HL-60 (cell line): ENCODE data around the gene CGB2.

Experiments
- DNase-seq, 2 experiments: peaks; one replicate each; pipeline ENCODE4 v3.0.0-alpha.2; 2010 to 2020; ENCODE audit warnings: low read depth in 1 of 2, low spot score in 1 of 2
- H3K27ac ChIP-seq: fragments of 250-450 bp; sonication (Bioruptor Pico); replicated peaks from 2 replicates; pipeline ENCODE4 v1.5.1; 2020; ENCODE audit warnings: mild to moderate bottlenecking, moderate library complexity
- H3K27me3 ChIP-seq: fragments of 250-450 bp; sonication (Bioruptor Pico); 2 replicates; pipeline ENCODE4 v1.5.1; 2021; ENCODE audit warnings: mild to moderate bottlenecking, moderate library complexity; ENCODE audit not compliant: insufficient read depth, poor library complexity, severe bottlenecking
- H3K4me3 ChIP-seq: replicated peaks from 2 replicates; pipeline ENCODE4 v1.5.1; 2011; ENCODE audit warnings: mild to moderate bottlenecking, control low read depth, low read length; ENCODE audit not compliant: insufficient read depth
- GABPA ChIP-seq: IDR thresholded peaks from 2 replicates; pipeline ENCODE4 v1.6.1; 2012; ENCODE audit warnings: low read depth
- POLR2AphosphoS5 ChIP-seq: IDR thresholded peaks from 2 replicates; pipeline ENCODE4 v1.6.1; 2012; ENCODE audit warnings: low read depth
- SPI1 ChIP-seq: IDR thresholded peaks from 2 replicates; pipeline ENCODE4 v1.6.1; 2012; ENCODE audit warnings: low read depth, mild to moderate bottlenecking, borderline replicate concordance
- TF ChIP-seq, protein P1 (sequence below): IDR thresholded peaks from 2 replicates; pipeline ENCODE4 v1.6.1; 2012; ENCODE audit warnings: low read depth; ENCODE audit not compliant: insufficient replicate concordance
- TF ChIP-seq, protein P2 (sequence below): IDR thresholded peaks from one replicate; pipeline ENCODE4 v1.5.1; 2011; ENCODE audit warnings: low read length, control low read depth, inconsistent platforms; ENCODE audit not compliant: insufficient read depth

Gene CGB2

DNA sequence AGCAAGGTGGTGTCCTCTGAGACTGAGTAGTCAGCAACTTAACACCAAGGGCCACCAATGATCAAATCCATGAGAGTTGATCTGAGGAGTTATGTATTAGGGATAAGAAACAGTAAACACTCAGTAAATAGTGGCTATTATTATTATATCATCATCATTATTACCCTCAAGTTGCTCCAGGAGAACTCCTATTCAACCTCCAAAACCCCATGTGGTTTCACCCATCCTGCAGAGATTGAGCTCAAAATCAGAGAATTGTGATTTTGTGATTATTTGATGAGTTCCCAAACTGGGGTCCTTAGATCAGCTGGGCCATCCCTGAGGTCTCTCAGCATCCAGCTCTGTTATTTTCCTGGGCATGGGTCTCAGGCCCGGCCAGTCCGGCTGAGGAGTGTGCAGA lies 29.3 kb downstream of the CGB2 start:
- no peak for DNase-seq
- TF ChIP-seq, protein P1, sequence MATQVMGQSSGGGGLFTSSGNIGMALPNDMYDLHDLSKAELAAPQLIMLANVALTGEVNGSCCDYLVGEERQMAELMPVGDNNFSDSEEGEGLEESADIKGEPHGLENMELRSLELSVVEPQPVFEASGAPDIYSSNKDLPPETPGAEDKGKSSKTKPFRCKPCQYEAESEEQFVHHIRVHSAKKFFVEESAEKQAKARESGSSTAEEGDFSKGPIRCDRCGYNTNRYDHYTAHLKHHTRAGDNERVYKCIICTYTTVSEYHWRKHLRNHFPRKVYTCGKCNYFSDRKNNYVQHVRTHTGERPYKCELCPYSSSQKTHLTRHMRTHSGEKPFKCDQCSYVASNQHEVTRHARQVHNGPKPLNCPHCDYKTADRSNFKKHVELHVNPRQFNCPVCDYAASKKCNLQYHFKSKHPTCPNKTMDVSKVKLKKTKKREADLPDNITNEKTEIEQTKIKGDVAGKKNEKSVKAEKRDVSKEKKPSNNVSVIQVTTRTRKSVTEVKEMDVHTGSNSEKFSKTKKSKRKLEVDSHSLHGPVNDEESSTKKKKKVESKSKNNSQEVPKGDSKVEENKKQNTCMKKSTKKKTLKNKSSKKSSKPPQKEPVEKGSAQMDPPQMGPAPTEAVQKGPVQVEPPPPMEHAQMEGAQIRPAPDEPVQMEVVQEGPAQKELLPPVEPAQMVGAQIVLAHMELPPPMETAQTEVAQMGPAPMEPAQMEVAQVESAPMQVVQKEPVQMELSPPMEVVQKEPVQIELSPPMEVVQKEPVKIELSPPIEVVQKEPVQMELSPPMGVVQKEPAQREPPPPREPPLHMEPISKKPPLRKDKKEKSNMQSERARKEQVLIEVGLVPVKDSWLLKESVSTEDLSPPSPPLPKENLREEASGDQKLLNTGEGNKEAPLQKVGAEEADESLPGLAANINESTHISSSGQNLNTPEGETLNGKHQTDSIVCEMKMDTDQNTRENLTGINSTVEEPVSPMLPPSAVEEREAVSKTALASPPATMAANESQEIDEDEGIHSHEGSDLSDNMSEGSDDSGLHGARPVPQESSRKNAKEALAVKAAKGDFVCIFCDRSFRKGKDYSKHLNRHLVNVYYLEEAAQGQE = no peak
- TF ChIP-seq, protein P2, sequence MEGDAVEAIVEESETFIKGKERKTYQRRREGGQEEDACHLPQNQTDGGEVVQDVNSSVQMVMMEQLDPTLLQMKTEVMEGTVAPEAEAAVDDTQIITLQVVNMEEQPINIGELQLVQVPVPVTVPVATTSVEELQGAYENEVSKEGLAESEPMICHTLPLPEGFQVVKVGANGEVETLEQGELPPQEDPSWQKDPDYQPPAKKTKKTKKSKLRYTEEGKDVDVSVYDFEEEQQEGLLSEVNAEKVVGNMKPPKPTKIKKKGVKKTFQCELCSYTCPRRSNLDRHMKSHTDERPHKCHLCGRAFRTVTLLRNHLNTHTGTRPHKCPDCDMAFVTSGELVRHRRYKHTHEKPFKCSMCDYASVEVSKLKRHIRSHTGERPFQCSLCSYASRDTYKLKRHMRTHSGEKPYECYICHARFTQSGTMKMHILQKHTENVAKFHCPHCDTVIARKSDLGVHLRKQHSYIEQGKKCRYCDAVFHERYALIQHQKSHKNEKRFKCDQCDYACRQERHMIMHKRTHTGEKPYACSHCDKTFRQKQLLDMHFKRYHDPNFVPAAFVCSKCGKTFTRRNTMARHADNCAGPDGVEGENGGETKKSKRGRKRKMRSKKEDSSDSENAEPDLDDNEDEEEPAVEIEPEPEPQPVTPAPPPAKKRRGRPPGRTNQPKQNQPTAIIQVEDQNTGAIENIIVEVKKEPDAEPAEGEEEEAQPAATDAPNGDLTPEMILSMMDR = no peak
- H3K4me3 ChIP-seq = no peak overlapping the region
- H3K27me3 ChIP-seq = peaks cover 76% of the 10 kb centered on the region
- H3K27ac ChIP-seq = no peak overlapping the region

DNA sequence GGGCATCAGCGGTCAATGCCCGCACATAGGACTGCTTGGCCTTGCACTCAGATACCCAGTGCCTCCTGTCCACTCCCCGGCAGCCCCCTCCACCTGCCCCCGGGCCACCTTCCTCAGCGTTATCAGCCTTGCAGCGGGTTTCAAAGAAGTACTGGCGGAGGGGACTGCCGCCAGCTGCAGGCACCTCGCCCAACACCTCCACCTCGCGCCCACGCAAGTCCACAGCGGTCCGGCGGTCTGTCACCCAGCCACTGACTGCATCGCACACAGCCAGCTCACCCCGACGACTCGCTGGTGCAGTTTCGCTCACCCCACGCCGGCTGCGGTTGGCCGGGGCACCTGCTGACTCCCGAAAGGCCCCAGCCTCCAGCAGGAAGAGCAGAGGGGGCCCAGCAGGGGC lies 29.8 kb downstream of the CGB2 start:
- H3K27ac ChIP-seq = no peak overlapping the region
- DNase-seq = no peak
- TF ChIP-seq GABPA = no peak
- no peak for TF ChIP-seq SPI1
- TF ChIP-seq, protein P2 = no peak
- TF ChIP-seq POLR2AphosphoS5 = no peak
- TF ChIP-seq, protein P1 = no peak
- peaks cover 75% of the 10 kb centered on the region for H3K27me3 ChIP-seq
- no peak overlapping the region for H3K4me3 ChIP-seq

DNA sequence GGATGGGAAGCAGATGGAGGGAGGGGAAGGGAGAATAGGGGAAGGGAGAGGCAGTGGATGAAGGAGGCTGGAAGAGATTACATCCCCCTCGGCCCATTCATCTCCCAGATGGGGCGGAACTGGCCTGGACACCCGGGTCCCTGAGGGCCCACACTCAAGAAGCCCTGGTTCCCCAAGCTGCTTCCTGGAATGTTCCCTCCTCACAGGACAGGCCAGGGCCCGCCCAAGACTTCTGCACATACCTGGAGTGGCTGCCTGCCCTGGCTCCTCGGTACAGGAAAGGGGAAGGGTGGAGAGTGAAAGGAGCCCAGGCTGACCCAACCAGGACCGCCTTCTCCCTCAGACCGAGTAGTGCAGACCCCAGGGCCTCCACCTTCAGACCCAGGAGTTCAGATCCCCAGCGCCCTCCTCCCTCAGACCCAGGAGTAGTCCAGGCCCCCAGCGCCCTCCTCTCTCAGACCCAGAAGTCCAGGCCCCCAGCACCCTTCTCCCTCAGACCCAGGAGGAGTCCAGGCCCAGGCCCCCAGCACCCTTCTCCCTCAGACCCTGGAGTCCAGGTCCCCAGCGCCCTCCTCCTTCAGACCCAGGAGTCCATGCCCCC lies 32.4 kb downstream of the CGB2 start:
- Histone ChIP-seq H3K27me3 (peaks cover 61% of the 10 kb centered on the region), H3K4me3 (no peak overlapping the region), H3K27ac (no peak overlapping the region)
- no peak for DNase-seq
- TF ChIP-seq, protein P2 = no peak
- TF ChIP-seq, protein P1 = no peak
- TF ChIP-seq SPI1 (no peak), GABPA (no peak), POLR2AphosphoS5 (no peak)
